GM10266 (cell line): ENCODE data around the gene TUBGCP4.

Source experiments
- DNase-seq: peaks from one replicate; pipeline ENCODE4 v3.0.0; 2012; ENCODE audit errors: extremely low spot score
- TF ChIP-seq, protein P1 (sequence below): IDR thresholded peaks from 2 replicates; pipeline ENCODE4 v1.5.1; 2012; ENCODE audit warnings: mild to moderate bottlenecking, low read depth; ENCODE audit not compliant: control insufficient read depth, insufficient read depth; ENCODE audit errors: missing control alignments

The TUBGCP4 gene

DNA sequence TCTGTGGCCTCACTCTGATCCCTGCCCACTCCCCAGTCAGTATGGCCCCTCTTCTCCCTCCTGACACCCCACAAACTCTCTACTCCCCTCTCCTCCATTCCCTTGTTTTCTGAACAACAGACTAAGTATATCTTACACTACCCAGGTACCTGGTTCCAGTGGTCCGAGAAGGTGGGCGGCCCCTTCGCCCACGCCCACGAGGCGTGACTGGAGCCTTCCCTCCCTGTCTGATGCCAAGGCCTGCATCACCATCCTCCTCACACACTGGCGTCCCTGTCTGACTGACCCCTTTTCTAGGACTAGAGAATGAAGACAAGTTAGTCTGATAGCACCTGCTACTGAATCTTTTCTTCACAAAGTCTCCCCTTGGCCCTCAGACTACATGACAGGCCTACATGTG is 50.0 kb downstream of the TUBGCP4 start:
- DNase-seq = no peak
- TF ChIP-seq, protein P1, sequence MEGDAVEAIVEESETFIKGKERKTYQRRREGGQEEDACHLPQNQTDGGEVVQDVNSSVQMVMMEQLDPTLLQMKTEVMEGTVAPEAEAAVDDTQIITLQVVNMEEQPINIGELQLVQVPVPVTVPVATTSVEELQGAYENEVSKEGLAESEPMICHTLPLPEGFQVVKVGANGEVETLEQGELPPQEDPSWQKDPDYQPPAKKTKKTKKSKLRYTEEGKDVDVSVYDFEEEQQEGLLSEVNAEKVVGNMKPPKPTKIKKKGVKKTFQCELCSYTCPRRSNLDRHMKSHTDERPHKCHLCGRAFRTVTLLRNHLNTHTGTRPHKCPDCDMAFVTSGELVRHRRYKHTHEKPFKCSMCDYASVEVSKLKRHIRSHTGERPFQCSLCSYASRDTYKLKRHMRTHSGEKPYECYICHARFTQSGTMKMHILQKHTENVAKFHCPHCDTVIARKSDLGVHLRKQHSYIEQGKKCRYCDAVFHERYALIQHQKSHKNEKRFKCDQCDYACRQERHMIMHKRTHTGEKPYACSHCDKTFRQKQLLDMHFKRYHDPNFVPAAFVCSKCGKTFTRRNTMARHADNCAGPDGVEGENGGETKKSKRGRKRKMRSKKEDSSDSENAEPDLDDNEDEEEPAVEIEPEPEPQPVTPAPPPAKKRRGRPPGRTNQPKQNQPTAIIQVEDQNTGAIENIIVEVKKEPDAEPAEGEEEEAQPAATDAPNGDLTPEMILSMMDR = no peak

DNA sequence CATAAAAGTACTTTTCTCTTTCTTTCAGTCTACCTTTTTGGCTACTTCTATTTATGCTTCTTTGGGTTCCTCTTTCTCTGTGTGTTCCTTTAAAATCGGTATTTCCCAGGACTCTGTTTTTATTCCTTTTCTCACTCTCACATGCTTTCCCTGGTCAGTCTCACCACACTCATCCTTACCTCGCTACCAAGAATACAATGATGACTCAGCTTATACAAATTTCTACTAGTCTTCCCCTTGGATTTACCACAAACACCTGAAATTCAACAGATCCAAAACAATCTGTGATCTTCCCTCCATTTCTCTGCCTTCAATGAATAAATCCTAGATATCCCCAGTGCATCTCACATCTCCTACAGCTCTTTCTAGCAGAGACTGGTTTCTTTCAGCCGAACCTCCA is 52.9 kb downstream of the TUBGCP4 start:
- TF ChIP-seq, protein P1 = no peak
- DNase-seq = no peak

DNA sequence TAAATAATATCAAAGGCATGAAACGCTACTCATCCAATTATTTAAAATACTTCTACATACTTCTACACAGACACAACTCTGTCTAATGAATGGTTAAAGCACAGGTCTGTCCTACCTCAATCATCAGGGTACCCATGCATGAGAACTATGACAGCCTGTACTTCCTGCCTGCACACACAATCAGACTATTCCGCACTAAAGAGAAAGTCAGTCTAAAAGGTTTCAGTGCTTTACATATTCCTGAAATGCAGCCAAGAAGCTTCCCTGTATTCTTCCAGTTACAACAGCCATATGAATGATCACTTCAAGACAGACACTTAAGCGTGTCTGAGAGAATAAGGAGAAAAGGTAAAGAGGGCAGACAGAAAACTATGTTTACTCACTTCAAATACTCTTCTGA is 58.8 kb downstream of the TUBGCP4 start:
- TF ChIP-seq, protein P1 = no peak
- no peak for DNase-seq

DNA sequence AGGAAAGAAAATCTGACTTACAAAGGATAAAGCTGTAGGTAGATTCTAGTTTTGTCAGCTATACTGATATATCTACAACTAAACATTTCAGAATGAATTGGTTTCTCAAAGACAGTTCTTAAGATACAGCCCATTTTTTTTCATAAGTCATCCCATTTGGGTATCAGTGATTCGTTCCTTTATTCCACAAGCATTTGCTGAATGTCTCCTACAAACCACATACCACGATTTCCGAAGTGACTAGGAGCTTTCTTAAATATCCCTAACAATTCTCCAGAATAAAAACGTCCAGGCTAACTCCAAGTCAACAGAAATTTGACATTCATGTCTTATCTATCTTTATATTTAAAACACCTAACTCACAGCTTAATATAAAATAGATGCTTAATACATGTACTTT is 62.3 kb downstream of the TUBGCP4 start:
- no peak for DNase-seq
- TF ChIP-seq, protein P1 = no peak

DNA sequence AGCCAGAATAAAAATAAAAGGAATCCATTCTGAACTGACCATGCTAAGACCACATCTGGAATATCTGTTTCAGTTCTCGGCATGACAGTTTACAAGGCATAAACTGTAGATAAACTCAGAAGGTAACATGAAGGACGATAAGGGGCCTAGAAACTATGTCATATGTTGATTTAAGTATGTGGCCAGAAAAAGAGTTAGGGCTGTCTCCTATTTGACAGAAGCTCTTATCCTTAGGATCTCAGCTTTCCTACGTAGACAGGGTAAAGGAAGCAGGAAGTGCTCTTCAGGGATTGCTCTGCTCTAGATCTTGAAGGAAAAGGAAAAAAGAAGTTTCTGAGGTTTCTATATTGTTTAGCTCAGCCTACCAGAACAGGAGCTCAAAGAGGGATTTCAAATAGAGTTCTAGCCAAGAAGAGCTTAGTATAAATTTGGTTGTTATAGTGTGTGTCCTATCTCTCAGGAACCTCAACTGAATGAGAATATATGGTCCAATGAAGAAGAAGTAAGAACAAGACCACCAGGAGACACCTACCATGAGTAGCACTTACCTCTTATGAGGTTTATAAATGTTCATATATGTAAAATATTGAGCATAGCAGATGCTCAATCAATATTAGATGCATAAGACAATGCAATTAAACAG is 62.9 kb downstream of the TUBGCP4 start:
- DNase-seq = no peak
- TF ChIP-seq, protein P1 = no peak

DNA sequence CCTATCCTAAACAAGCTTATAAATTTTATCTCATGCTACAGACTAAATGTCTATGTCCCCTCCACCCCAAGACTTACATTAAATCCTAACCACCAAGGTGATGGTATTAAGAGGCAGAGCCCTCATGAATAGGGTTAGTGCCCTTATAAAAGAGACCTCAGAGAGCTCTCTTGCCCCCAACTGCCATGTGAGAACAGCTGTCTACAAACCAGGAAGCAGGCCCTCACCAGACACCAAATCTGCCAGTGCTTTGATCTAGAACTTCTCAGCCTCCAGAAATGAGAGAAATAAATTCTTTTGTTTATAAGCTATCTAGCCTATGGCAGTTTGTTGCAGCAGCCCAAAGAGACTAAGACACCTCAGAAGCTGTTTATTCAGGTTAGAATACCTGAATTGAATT is 63.5 kb downstream of the TUBGCP4 start:
- TF ChIP-seq, protein P1 = no peak

DNA sequence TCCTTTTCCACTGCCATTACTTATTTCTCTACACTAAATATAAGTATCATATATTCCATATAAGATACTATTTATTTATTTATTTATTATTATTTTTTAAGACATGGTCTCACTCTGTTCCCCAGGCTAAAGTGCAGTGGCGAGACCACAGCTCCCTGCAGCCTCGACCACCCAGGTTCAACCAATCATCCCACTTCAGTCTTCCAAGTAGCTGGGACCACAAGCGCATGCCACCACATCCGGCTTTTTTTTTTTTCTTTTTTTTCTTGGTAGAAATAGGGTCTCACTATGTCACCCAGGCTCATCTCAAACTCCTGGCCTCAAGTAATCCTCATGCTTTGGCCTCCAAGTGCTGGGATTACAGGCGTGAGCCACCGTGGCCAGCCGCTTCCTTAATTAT is 65.5 kb downstream of the TUBGCP4 start:
- no peak for DNase-seq
- TF ChIP-seq, protein P1 = no peak

More for the DNA sequence above, 63.5 kb downstream of the TUBGCP4 start:
- DNase-seq = no peak
